ENCODE data around the gene RIPOR3.
"Not testable (repeated sequence)": the region's sequence is repeated elsewhere in the genome, so short reads cannot be mapped to it uniquely, and the experiment has no call there.

Gene RIPOR3

DNA sequence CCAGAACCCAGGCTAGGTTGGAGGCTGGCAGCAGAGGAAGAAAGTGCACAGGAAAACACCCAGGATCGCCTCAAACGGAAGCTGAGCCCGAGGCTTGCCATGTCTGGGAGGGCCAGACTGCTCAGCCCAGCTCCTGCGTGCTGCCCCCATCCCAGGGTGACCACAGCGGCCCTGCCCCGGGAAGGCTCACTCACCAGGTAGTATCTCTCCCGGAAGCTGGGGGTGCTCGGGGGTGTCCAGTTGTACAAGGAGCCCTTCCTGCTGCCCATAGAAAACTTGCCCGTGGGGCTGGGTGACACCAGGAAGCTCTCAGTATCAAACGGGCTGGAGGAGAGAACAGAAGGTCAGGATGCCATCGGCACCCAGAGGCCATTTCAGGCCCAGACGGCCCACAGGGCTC, 86.9 kb downstream of the RIPOR3 start:
- DNase-seq = no peak

DNA sequence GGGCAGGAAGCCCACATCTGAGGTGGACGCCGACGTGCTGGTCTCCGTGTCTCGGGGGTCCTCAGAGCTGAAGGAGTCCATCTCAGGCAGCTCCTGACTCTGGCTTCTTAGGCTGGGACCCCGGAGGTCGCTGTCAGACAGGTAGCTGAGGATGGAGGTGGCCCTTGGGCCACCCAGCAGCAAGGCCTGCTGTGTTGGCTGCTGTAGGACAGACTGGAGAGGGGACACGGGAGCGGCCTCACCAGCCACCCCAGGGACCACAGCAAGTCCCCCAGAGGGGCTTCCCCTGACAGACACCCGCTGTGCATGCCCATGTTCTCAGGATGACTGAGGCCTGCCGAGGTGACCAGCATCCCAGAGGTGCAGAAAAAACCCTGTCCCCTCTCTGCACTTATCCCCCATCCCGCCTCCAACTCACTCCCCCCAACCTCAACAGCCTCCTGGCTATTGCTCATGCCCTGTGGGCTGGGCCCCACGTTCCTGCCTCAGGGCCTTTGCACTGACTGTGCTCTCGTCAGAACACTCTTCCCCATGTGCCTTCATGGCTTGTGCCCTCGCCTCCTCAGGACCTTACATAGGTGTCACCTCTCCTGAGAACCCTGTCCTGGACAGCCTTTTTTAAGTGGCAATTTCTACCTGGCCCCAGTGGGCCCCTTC, 88.8 kb downstream of the RIPOR3 start:
- DNase-seq = no peak

DNA sequence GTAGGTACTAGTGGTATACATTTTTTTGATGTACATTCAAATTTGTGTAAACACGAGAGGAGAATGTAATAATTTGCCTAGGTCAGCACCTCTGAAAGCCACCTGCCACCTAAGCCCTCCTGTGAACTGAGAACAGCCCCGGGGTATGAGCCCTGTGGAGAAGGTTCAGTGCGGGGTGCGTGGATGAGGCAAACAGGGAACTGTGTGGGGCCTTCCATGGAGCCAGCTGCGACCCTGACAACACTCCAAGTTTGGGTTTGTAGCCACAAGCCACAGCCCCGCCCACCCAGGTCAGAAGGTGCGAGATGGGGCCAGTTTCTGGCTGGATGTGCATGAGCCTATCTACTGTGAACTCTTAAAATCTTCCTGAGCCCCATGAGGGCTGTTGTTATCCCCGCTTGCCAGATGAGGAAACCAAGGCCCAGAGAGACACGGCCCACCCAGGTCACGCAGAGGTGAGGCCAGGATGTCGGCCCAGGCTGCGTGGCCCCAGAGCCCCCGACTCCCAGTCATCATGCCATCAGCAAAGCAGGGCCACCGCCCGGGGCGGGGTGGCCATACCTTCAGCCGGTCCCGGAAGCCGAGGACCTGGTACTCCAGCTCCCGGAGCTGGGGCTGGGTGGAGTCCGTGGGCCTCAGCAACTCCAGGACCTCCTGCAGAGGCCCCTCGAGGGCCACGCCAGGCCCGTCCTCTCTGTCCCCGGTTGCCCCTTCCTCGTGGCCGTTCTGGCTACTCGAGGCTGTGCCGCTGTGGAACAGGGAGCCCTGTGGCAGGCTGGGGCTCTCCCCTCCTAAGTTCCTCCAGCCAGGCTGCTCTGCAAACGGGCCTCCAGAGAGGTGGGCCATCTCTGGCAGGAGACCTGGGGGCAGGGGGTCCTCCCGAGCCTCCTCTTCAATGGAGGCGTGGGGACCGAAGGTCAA, 89.6 kb downstream of the RIPOR3 start:
- no peak for DNase-seq

DNA sequence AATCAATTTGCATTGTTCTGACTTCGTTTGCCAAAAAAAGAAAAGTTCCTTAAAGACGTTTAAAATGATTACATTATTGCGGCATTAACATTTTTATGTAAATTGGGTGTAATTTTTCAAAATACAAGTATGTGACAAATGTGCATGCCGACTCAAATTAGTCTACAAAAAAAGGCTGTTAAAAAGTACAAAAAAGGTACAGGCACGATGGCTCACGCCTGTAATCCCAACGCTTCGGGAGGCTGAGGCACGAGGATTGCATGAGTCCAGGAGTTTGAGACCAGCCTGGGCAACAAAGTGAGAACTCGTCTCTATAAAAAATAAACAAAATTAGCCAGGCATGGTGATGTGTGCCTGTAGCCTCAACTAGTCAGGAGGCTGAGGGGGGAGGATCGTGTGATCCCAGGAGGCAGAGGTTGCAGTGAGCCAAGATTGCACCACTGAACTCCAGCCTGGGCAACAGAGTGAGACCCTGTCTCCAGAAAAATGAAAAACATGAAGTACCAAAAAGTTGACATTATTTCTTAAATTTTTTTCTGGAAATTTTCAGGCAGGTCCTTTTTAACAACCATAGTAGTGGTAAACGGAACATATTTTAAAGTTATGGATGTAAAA, 91.0 kb downstream of the RIPOR3 start:
- DNase-seq = no peak

DNA sequence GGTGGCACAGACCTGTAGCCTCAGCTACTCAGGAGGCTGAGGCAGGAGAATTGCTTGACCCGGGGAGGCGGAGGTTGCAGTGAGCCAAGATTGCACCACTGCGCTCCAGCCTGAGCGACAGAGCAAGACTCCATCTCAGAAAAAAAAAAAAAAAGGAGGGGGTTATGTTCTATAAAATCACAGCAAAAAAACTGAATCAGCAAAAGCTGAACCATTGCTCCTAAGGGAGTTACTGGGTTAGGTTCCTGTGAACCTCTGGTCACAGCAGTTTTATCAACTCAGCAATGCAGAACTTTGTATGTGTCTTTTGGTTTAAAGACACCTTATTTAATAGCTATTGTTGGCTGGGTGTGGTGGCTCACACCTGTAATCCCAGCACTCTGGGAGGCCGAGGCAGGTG, 92.6 kb downstream of the RIPOR3 start:
- DNase-seq = not testable (repeated sequence)

DNA sequence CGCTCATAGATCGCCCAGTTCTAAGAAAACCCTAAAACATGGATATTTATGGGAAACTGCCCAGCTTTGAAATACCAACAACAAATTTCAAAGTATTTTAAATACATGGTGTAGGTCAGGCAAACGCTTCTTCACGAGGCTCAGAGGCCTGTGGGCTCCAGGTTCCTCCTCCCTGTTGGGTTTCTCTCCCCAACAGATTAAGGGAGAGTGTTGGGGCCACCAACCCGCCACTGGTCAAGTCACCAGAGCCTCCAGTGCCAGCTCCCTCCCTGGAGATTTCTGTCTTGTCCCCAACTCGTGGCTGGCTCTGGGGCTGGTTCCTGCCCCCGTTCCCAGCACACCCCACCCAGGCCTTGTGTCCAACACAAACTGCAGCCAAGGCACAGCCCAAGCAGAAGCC, 93.3 kb downstream of the RIPOR3 start:
- no peak for DNase-seq

DNA sequence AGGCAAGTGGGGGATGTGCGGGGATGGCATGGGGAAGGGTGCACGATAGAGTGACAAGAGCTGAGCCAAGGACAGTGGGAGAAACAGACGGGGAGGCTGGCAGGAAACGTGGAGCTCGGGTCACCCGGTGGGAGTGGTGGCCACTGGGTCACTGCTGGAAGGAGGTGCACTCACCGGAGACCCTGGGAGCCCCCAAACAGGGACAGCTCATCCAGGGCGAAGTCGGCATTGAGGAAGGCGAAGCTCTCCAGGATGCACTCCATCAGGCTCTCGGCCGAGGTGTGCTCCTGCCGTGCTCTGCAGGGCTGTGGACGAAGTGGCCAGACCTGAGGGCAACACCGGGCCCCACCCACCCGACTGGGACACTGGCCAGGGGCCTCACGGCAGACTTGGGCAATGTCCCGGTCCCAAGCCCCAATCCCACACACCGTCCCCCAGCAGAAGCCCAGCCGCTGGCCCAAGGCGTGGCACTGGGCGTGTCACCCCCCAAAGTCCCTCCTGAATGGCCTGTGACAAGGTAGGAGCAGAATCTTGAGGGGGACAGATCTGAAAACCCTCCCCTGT, 93.9 kb downstream of the RIPOR3 start:
- DNase-seq = no peak

DNA sequence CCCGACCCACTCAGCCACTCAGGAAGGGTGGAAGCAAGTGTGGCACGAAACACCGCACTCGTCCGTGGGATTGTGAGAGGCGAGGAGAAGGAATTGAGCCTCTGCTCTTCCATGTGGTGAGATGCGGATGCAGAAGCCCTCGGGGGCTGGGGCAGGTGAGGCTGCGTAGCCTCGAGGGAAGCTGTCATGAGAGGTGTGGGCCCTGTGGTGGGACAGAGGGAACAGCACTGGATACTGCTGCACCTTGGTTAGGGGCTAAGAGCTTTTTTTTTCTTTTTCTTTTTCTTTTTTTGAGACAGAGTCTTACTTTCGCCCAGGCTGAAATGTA, 94.7 kb downstream of the RIPOR3 start:
- no peak for DNase-seq

DNA sequence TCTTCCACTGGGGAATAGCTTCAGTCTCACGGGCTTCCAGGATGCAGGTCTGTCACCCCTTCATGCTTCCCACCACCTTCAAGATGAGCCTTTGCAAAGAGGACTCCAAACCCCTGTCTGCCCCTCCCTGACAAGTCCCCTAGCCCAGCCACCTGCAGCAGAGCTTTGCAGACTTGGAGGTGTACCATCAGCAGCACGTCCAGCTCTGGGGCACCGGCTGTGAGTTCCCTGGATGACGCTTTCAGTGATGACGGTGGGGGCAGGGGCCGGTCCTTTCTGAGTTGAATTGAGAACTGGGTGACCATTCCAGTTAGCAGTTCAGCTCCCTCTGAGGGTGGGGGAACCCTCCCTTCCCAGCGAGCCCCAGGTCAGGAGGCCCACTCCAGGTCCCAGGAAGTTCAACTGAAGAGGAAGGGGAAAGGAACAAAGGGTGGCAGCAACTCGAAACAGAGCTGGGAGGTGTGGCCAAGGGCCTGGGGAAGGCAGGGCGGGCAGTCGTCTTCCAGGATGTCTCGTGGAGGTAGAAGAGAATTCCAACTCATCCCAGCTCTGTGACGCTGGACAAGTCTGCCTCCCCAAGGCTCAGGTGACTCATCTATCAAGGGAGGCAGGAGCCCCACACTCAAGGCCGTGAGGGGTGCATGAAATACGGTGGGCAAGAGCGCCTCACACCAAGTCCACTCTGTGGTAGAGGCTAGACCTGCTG, 95.2 kb downstream of the RIPOR3 start:
- no peak for DNase-seq

DNA sequence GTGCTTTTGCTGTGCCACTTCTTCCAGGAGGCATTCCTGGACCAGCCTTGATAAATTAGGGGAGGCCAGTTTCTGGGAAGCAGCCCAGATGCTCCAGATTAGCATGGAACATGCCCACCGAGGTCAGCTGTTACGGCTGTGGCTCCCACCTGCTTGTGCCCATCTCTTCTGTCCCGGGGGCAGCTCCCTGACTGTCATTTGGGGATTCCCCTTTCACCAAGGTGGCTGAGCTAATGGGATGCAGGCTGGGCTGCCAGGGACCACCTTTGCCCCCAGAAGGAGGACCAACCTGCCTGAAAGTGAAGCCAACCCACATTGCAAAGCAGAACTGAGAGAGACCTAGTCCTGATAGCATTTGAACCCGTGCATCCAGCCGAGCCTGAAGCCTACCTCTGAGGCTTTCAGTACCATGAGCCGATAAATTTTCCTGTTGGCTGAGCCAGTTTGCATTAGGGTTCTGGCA, 95.9 kb downstream of the RIPOR3 start:
- no peak for DNase-seq

DNA sequence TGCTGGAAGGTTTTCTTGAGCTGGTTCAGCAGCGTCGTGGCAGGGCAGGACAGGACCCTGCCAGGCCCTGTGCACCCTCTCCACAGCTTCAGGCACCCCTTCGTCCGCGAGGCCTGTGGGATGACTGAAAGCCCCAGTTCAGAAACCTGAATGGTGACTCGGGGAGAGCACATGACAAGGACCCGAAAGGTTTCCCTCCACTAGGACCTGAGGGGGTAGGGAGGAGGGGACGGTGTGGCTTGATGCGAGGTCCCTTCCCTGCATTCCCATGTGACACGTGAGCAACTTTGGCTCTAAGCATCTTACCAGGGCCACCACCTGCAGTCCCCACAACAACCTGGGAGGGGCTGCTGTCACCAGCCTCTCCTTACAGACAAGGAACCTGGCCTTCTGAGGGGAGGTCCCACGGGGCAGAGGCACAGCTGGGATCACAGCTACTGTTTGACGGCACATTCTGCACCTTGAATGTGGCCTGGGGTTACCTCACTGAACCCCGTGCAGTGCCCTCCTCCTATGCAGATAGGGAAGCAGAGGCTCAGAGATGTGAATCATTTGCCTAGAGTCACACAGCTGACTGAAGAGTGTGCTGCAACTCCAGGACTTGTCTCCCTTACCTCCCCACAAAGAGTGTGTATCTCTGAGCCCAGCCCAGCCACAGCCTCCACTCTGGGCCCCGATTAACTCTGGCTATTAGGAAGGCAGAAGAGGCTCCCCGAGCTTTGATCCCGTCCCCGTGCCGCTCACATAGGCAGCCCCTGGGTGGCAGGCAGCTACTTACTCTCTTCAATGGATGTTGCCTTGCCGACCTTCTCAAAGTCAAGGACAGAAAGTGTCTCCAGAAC, 96.5 kb downstream of the RIPOR3 start:
- no peak for DNase-seq

DNA sequence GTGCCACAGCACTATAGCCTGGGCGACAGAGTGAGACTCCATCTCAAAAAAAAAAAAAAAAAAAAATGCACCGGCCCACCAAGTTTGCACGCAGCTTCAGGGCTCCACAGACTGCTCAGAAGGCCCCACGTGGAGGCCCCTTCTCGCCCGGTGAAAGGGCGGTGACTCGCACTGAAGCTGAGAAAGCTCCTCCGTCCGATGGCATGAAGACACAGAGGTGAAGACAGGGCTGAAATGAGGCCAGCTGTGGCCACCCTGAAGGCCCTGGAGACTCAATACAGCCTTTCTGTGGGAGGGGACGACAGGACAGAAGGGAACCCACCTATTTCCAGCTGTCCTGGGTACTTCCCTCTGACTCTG, 97.1 kb downstream of the RIPOR3 start:
- DNase-seq = no peak

DNA sequence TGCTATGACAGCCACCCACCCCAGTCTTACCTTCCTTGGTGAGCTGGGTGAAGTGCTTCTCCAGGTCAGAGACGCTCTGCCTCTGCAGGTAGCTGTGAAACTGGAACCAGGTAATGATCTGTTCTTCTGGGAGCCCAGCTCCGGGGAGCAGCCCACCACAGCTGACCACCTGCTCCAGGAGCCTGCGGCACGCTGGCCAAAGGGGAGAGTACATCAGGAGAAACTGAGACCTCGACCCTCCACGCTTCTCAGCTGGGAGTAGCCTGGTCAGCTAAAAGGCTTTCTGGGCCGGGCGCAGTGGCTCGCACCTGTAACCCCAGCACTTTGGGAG, 98.4 kb downstream of the RIPOR3 start:
- DNase-seq = no peak

DNA sequence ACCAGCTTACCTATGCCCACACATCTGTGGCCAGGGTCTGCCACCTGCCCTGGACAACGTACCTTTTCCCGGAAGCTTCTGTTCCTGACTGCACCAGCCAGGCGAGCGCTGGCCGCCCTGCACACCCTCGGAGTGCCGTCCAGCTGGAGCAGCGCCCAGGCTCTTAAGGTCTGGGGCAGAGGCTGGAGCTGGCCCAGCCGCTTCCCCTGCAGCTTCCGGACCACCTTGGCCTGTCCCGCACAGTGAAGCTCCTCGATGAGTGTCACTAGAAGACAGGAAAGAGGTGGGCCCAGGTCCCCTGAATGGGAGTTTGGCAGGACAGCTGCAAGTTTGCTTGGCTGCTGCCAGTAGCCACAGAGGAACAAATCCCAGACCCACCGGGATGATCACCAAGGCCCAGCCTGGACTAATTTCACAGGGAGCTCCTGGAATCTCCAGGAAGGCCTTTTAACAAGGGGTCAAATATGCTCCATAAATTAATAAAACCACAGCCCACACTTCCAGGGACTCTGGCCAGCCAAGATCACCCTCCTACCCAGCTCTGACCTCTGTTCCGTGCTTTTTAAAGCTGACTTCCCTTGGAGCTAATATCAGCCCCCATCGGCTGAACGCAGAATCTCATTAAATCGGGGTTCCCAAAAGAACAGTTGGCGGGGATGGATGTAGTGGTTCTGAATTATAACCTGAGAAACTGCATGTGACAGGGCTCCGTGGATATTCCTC, 98.9 kb downstream of the RIPOR3 start:
- no peak for DNase-seq

DNA sequence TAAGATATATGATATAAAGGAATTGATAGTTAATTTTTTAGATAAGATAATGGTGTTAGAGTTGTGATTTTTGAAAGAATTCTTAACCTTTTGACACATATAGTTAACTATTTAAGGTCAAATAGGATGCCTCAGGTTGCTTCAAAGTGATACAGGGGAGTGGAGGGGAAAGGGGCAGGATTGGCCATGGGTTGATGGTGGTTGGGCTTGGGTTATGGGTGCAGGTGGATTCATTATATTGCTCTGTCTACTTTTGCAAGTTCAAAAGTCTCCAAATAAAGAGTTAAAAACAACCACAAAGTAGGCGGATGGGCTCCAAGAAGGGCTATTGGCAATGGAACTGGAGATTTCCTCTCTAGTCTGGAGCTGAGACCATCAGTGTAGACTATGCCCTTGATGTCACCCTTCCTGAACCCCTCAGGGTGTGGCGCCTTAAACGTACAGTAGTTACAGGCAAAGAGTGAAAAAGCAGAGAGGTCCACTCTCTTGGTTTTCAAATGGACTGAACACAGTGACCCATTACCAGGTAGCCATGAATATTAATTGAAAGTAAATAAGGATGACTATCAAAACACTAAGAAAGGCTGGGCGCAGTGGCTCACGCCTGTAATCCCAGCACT, 100.0 kb downstream of the RIPOR3 start:
- no peak for DNase-seq

DNA sequence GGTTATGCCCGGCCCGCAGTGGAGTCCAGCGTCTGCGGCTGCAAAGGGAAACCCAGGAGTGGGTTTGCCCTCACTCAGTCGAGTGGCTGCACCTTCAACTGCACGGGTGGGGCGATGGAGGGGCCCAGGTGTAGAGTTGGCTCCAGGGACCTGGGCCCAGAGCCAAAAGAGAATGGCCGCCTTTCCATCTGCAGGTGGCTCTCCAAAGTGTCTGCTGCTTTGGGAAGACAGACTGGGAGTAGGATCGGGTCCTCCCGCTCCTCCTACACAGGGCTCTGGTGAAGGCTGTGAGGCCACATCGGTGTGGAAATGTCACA, 101.0 kb downstream of the RIPOR3 start:
- DNase-seq = no peak

DNA sequence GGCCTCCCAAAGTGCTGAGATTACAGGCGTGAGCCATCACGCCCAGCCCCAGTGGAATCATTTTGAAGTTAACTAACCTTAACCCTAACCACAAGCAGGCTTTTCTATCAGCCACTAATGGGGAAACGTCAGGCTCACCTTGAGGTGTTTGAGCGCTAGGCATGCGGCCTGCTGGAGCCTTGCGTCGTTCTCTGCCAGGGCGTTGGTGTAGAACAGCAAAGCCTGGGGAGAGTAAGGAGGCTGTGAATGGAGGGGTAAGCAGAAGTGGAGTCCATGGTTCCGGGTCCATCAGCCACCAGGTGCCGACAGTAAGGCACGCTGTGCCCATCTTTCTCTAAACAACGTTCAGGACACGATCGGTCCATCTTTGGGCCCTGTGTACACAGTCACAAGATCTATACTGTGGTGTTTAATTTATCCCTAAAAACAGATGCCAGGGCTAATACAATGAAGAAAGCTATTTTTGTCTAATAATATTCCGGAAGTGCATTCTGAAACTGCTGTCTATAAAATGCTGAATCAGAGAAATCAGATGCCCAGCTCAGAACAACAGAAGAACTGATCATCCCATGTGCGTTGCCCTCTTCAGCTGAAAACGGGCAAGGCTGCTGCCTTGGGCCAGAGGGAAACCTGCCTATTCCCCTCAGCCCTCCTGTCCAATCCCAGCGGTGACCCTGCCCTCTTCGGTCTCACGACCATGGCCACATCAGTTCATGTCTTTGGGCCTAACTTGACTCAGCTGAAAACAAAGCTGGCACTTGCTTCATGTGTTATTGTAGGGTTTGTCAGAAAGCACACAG, 101.6 kb downstream of the RIPOR3 start:
- DNase-seq = no peak

DNA sequence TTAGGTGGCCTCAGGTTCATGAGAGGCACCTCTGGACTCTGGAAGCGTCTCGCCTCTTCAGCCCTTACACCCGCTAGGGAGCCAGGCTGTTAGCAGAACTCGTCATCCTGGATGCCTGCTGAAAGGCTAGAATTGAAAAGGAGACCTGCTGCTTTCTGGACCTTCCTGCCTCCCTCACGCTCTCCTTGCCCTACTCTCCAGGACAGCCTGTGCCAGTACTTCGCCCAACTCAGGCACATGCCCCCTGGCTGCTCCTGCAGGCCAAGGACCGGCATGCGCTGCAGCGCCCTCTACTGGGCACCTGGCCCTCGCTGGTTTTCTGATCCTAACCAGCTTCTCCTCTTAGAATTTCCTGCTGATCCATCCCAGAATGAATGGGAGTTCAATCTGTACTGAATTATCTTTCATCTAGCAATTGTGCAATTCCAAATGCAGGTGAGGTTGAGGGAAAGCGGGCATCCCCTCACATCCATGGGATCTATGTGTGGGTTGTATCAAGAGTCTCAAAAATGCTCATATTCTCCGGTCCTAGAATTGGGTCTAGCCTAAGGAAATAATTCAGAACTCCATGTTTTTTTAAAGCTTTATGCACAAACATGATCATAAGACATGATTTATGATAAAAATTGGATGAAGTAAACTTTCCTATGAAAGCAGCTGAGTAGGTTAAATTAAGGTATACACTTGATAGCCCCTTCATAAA, 103.2 kb downstream of the RIPOR3 start:
- peak; percentile 57 for DNase-seq

DNA sequence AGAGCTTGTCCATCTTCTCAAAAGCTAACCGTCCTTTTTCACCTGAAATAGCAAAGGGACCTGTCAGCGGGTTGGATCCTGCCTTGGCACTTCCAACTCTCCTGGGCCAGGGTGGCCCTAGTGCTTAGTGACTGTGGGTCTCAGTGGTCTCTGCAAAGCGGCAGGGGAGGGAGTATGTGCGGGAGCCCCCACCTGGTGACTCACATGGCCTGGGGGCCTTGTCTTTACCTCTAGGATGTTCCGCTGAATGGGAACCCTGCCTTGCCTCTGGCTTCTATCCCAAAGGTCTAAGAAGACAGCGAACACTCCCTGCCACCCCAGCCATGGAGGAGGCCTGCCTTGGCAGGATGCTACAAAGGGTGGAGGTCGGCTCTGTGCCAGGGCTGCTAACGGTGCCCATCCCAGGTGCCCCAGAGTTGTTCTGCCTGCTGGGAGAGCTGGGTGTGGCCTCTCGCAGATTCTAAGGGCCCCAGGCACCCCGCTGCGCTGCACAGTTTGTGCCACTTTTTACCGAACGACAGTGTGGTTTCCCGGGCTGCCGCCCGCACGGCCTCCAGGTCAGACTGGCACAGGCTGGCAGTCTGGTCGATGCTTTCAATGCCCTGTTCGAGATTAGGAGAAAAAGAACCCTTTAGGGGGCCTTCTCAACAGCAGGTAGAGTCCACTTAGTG, 103.9 kb downstream of the RIPOR3 start:
- DNase-seq = no peak

All from activated effector memory CD4-positive, alpha-beta T cell treated with Interleukin-2 at 50 U/mL for 16 hours (primary cell).